Measurements from ENCODE around the gene ZNF816. TPM values are rescaled to one million over a fixed set of nuclear protein-coding genes. Genes with fewer than 3 reads are reported as not detected.

The ZNF816 gene
- 10 to 100 TPM in 2 of 4 donors, 1 to 10 TPM in 2; 6.8 to 14.5 (median 9.2) TPM for total RNA-seq

DNA sequence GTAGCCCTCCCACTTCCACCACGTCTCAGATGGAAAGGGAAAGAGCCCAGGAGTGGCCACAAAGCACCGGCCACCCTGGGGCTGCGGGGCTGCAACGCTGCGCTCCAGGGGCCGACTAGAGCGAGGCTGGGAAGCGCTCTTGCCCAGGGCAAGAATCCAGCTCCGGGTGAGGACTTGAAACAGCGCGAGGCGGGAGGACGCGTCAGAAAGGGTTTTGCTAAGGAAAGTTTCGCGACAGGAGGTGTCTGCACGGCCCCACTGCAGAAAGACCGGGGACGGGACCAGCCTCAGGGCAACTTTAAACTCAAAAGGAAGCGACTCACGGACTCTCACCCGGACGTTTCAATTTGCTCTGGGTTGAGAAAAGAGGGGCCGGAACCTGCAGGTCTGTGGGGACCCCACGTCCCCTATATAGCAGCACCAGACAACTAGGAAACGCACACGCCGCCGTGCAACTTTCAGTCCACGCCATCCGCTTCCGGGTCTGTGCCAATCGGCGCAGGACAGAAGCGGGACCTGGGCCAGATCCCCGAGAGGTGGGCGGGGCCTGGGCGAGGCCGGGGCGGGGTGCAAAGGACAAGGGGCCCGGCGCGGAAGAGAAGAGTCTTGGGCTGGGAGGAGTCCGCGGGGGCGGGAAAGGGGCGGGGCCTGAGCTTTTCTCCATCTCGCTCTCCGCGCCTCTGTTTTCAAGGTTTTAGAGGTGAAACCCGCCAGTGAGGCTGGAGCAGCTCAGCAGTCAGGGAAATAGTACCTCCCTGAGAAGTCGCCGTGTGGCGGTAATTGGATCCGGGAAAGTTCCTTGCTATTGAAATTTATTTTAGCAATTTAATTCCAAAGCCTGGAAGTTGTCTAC is at the start of gene ZNF816:
Gene ZNF816 (minus strand): TSS at position 488 of the 853 bp plus-strand sequence. CDS start 6,792 bp downstream, outside the sequence.
- Histone ChIP-seq H3K9me3 (peaks cover 4% of the 10 kb centered on the region), H3K4me3 (peak within 1 kb of the TSS; percentile 76), H3K27ac (peak within 1 kb of the TSS; percentile 87), H3K27me3 (no peaks in the 10 kb centered on the region), H3K36me3 (peaks cover 17% of the 10 kb centered on the region), H3K4me1 (peaks cover 21% of the 10 kb centered on the region)
- DNase-seq (ENCODE audit: low spot score in 2 of 2), result peak; percentile 99
- TF ChIP-seq POLR2A (IDR thresholded peaks at IDR 0.05) (no peak), POLR2AphosphoS5 (IDR thresholded peaks at IDR 0.05) (peak in 2 of 3 donors; percentile 5 to 48)
- 0% methylated on average over 28 of the region's 55 CpGs for WGBS

DNA sequence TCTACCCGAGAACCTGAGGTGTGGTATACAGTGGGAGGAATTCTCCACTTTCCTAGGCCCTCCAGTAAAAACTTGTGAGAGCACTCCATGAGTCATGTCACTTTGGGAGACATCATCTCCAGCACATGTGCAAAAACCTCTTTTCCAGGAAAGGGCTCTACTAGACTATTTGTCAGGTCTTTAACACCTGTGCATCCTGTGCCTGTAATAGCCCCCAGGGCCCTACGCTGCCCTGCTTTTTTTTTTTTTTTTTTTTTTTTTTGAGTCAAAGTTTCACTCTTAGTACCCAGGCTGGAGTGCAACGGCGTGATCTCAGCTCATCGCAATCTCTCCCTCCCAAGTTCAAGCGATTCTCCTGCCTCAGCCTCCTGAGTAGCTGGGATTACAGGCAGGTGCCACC is 49.3 kb upstream of the ZNF816 start:
- H3K27me3 ChIP-seq, result peaks cover 4% of the 10 kb centered on the region
- H3K4me1 ChIP-seq, result no peaks in the 10 kb centered on the region
- no peak for TF ChIP-seq EP300 (IDR thresholded peaks at IDR 0.05)
- TF ChIP-seq, protein P1, sequence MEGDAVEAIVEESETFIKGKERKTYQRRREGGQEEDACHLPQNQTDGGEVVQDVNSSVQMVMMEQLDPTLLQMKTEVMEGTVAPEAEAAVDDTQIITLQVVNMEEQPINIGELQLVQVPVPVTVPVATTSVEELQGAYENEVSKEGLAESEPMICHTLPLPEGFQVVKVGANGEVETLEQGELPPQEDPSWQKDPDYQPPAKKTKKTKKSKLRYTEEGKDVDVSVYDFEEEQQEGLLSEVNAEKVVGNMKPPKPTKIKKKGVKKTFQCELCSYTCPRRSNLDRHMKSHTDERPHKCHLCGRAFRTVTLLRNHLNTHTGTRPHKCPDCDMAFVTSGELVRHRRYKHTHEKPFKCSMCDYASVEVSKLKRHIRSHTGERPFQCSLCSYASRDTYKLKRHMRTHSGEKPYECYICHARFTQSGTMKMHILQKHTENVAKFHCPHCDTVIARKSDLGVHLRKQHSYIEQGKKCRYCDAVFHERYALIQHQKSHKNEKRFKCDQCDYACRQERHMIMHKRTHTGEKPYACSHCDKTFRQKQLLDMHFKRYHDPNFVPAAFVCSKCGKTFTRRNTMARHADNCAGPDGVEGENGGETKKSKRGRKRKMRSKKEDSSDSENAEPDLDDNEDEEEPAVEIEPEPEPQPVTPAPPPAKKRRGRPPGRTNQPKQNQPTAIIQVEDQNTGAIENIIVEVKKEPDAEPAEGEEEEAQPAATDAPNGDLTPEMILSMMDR (IDR thresholded peaks at IDR 0.05), result no peak
- no peak for DNase-seq (ENCODE audit: low spot score in 2 of 2)
- no peaks in the 10 kb centered on the region for H3K36me3 ChIP-seq
- 92% methylated on average over 6 of the region's 6 CpGs for WGBS
- H3K9me3 ChIP-seq, result peaks cover 5% of the 10 kb centered on the region
- no peak overlapping the region for H3K27ac ChIP-seq
- no peak overlapping the region for H3K4me3 ChIP-seq

DNA sequence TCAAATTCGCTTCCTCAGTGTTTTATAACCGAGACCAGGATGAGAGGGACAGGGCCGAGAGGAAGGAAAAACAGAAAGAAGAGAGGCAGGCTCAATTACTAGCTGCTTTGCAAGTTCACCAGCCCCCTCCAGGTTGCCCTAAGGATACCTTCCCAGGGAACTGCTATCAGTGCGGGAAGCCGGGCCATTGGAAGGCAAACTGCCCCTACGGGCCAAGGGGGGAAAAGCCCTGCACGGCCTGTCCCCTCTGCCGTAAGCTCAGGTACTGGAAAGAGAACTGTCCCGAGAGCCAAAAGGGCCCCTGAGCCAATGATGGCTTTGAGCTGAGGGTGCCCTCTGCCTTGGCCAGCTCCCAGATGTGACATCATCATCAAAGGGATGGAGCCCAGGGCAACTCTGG is 47.8 kb upstream of the ZNF816 start:
- no peaks in the 10 kb centered on the region for H3K4me1 ChIP-seq
- no peaks in the 10 kb centered on the region for H3K36me3 ChIP-seq
- TF ChIP-seq POLR2A (IDR thresholded peaks at IDR 0.05), result no peak
- TF ChIP-seq EP300 (IDR thresholded peaks at IDR 0.05), result no peak
- TF ChIP-seq POLR2AphosphoS5 (IDR thresholded peaks at IDR 0.05), result no peak
- TF ChIP-seq, protein P1 (IDR thresholded peaks at IDR 0.05), result no peak

DNA sequence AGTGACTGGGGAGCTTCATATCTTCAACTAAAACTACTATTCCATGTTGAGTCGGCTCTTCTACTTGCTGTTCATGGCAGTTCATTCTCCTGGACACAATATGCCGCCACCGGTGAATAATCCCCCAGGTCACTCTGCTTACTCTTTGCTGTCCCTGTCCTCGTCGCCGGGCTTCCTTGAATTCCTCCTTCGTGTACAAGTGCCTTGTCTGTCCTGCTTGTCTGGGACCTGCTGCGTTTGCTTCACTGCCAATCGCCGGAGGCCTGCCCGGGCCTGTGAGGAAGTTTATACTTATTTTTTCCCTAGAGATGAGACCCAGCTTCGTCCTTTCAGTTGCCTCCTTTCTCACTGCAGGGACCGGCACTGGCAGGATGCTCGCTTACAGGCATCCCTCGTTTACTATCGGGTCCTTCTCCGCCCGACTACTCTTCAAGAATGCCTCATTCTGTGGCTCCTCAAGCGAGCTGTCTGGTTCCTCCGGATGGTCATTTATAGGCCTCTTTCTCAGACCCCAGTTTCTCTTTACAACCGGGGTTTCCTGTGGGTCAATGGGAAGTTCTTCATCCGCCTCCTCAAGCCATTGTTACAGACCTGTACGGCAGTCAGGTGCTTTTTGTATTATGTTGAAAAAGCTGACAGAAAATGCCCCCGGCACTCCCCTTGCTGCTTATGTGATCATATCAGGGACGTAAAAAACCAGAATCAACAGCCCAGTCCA is 45.5 kb upstream of the ZNF816 start:
- Histone ChIP-seq H3K27ac (no peak overlapping the region), H3K9me3 (no peaks in the 10 kb centered on the region), H3K27me3 (peaks cover 4% of the 10 kb centered on the region), H3K36me3 (no peaks in the 10 kb centered on the region), H3K4me3 (no peak overlapping the region), H3K4me1 (no peaks in the 10 kb centered on the region)
- TF ChIP-seq EP300 (IDR thresholded peaks at IDR 0.05) (no peak), POLR2AphosphoS5 (IDR thresholded peaks at IDR 0.05) (no peak), POLR2A (IDR thresholded peaks at IDR 0.05) (no peak)
- TF ChIP-seq, protein P1 (IDR thresholded peaks at IDR 0.05), result no peak
- DNase-seq (ENCODE audit: low spot score in 2 of 2), result no peak
- 67% methylated on average over 25 of the region's 25 CpGs for WGBS

More for the DNA sequence above, 47.8 kb upstream of the ZNF816 start:
- Histone ChIP-seq H3K9me3 (peaks cover under 1% of the 10 kb centered on the region), H3K27ac (no peak overlapping the region), H3K4me3 (no peak overlapping the region), H3K27me3 (peaks cover 4% of the 10 kb centered on the region)
- no peak for DNase-seq (ENCODE audit: low spot score in 2 of 2)
- WGBS, result 55% methylated on average over 9 of the region's 9 CpGs

DNA sequence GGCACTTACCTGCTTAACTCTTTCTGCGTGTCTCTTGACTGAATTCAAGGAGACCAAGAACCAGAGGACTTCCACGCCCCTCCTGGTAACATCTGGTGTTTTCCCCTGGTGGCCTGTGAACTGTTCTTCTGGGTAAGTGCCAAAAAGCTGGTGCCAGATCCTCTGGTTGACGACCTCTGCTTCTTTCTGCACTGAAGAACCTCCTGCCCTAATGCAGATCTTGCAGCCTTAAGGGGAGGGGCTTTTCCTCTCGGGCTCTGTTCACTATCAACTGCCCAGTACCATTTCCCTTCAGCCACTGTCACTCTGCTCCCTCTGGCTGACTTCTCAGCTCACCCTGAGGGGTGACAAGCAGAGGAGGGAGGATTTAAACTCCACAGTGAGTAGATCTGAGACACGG is 44.9 kb upstream of the ZNF816 start:
- no peaks in the 10 kb centered on the region for H3K9me3 ChIP-seq
- no peaks in the 10 kb centered on the region for H3K4me1 ChIP-seq
- no peaks in the 10 kb centered on the region for H3K36me3 ChIP-seq
- H3K27me3 ChIP-seq, result peaks cover 4% of the 10 kb centered on the region
- no peak overlapping the region for H3K4me3 ChIP-seq
- H3K27ac ChIP-seq, result no peak overlapping the region
- 44% methylated on average over 5 of the region's 5 CpGs for WGBS
- DNase-seq (ENCODE audit: low spot score in 2 of 2), result no peak
- no peak for TF ChIP-seq POLR2AphosphoS5 (IDR thresholded peaks at IDR 0.05)
- TF ChIP-seq POLR2A (IDR thresholded peaks at IDR 0.05), result no peak
- TF ChIP-seq, protein P1 (IDR thresholded peaks at IDR 0.05), result no peak

Data from suprapubic skin (tissue), 4 donors.